ENCODE measurements around the gene TP53. TPM values are rescaled to one million over a fixed set of nuclear protein-coding genes. Genes with fewer than 3 reads are reported as not detected.

Gene TP53
- total RNA-seq, 4 donors from 2014 or later = 14.1 to 17.0 (median 15.4) TPM

DNA sequence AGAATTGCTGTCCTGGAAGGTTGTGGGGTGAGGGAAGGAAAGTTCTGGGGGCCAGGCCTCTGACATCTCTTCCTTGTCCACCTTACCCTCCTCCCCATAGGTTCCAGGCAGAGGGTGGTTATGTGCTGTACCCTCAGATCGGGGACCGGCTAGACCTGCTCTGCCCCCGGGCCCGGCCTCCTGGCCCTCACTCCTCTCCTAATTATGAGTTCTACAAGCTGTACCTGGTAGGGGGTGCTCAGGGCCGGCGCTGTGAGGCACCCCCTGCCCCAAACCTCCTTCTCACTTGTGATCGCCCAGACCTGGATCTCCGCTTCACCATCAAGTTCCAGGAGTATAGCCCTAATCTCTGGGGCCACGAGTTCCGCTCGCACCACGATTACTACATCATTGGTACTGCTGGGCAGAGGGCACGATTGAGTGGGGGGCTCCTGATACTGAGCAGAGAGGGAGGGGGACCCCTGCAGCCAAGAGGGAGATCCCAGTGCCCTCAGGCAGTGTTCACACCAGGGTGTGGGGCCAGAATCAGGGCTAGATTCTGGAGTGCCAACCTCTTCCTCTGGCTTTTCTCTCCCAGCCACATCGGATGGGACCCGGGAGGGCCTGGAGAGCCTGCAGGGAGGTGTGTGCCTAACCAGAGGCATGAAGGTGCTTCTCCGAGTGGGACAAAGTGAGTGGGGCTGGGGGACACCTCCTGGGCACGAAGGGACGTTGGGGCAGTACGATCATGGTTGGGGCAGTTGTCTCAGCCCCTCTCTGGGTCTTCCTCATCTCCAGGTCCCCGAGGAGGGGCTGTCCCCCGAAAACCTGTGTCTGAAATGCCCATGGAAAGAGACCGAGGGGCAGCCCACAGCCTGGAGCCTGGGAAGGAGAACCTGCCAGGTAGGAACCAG lies 20.8 kb upstream of the TP53 start:
- TF ChIP-seq, protein P1, sequence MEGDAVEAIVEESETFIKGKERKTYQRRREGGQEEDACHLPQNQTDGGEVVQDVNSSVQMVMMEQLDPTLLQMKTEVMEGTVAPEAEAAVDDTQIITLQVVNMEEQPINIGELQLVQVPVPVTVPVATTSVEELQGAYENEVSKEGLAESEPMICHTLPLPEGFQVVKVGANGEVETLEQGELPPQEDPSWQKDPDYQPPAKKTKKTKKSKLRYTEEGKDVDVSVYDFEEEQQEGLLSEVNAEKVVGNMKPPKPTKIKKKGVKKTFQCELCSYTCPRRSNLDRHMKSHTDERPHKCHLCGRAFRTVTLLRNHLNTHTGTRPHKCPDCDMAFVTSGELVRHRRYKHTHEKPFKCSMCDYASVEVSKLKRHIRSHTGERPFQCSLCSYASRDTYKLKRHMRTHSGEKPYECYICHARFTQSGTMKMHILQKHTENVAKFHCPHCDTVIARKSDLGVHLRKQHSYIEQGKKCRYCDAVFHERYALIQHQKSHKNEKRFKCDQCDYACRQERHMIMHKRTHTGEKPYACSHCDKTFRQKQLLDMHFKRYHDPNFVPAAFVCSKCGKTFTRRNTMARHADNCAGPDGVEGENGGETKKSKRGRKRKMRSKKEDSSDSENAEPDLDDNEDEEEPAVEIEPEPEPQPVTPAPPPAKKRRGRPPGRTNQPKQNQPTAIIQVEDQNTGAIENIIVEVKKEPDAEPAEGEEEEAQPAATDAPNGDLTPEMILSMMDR (IDR thresholded peaks at IDR 0.05 in 4 of 5, conservative IDR thresholded peaks at IDR 0.05 in 1 of 5) = no peak
- TF ChIP-seq POLR2A (IDR thresholded peaks at IDR 0.05) = no peak
- DNase-seq (no peak), ATAC-seq (no peak)
- intact Hi-C loops (cut with DNase I; ENCODE audit: low total_unique reads) (no loop called here), in situ Hi-C loops (cut with MboI; ENCODE audit: low sequenced_read_pairs in 4 of 4) (no loop called here)
- Histone ChIP-seq H3K36me3 (no peaks in the 10 kb centered on the region), H3K27me3 (peaks cover 40 to 57% (median 52%) of the 10 kb centered on the region in 3 donors), H3K4me3 (no peak overlapping the region), H3K9me3 (no peaks in the 10 kb centered on the region), H3K4me1 (no peaks in the 10 kb centered on the region), H3K27ac (no peak overlapping the region)

DNA sequence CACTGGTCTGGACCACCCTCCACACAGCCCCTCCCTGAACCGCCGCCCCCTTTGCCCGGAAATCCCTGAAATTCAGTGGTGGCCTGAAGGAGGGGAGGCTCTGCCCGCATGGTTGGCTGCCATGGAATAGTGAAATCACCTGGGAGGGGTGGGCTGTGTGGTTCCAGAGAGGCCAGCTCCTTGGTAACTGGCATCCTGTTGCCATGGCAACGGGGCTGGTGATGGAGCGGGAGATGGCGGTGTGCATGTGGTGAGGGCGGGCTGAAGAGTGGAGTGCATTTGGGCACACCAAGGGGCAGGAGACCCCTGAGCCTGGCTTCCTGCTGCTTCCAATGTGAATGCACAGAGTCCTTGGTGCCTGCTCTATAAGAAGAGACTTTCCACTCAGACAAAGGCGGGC lies 20.2 kb upstream of the TP53 start:
- H3K9me3 ChIP-seq = no peaks in the 10 kb centered on the region
- no peak overlapping the region for H3K27ac ChIP-seq
- TF ChIP-seq, protein P1 (IDR thresholded peaks at IDR 0.05 in 4 of 5, conservative IDR thresholded peaks at IDR 0.05 in 1 of 5) = no peak
- no peak for TF ChIP-seq POLR2A (IDR thresholded peaks at IDR 0.05)
- no peak overlapping the region for H3K4me3 ChIP-seq
- H3K36me3 ChIP-seq = peaks cover 0 to 6% of the 10 kb centered on the region in 2 donors
- intact Hi-C loops (cut with DNase I; ENCODE audit: low total_unique reads) (no loop called here), in situ Hi-C loops (cut with MboI; ENCODE audit: low sequenced_read_pairs in 4 of 4) (no loop called here)
- ATAC-seq (no peak), DNase-seq (no peak)
- H3K27me3 ChIP-seq = peaks cover 42 to 51% (median 47%) of the 10 kb centered on the region in 3 donors
- H3K4me1 ChIP-seq = no peaks in the 10 kb centered on the region

DNA sequence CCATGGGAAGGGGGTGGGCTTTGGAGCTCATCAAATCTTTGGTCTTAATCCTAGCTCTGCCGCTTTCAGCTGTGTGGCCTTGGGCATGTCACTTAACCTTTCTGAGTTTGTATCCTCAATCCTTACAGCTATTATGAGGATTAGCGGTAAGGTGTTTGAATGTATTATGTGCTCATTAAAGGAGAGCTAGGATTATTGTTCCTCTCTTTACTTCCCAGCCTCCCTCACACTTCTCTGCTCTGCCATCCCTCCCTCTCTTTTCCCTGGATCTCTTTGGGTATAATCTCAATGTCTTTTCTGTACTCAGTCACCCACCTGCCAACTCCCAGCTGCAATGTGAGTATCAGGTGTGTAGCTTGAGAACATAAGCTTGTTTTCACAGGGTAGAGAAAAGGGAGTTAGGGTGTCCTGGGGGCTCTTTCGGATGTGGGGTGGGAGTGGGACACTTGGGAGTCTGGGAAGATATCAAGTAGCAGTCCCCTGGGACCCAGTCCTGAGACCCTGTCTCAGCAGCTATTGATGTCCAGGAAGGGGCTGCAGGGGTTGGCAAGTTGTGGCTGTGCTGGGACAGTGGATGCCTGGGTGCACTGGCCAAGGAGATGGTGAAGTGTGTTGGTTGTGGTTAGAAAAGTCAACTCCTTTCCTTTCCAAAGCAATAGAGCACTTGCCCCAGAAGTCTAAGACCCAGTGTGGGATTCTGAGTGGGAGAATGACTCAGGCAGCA lies 19.5 kb upstream of the TP53 start:
- DNase-seq (no peak), ATAC-seq (no peak)
- Histone ChIP-seq H3K4me1 (no peaks in the 10 kb centered on the region), H3K9me3 (no peaks in the 10 kb centered on the region), H3K27ac (no peak overlapping the region), H3K4me3 (no peak overlapping the region), H3K27me3 (peaks cover 40 to 51% (median 42%) of the 10 kb centered on the region in 3 donors), H3K36me3 (peaks cover 0 to 13% of the 10 kb centered on the region in 2 donors)
- intact Hi-C loops (cut with DNase I; ENCODE audit: low total_unique reads) = no loop called here
- in situ Hi-C loops (cut with MboI; ENCODE audit: low sequenced_read_pairs in 4 of 4) = no loop called here
- TF ChIP-seq, protein P1 (IDR thresholded peaks at IDR 0.05 in 4 of 5, conservative IDR thresholded peaks at IDR 0.05 in 1 of 5) = no peak
- TF ChIP-seq POLR2A (IDR thresholded peaks at IDR 0.05) = no peak

DNA sequence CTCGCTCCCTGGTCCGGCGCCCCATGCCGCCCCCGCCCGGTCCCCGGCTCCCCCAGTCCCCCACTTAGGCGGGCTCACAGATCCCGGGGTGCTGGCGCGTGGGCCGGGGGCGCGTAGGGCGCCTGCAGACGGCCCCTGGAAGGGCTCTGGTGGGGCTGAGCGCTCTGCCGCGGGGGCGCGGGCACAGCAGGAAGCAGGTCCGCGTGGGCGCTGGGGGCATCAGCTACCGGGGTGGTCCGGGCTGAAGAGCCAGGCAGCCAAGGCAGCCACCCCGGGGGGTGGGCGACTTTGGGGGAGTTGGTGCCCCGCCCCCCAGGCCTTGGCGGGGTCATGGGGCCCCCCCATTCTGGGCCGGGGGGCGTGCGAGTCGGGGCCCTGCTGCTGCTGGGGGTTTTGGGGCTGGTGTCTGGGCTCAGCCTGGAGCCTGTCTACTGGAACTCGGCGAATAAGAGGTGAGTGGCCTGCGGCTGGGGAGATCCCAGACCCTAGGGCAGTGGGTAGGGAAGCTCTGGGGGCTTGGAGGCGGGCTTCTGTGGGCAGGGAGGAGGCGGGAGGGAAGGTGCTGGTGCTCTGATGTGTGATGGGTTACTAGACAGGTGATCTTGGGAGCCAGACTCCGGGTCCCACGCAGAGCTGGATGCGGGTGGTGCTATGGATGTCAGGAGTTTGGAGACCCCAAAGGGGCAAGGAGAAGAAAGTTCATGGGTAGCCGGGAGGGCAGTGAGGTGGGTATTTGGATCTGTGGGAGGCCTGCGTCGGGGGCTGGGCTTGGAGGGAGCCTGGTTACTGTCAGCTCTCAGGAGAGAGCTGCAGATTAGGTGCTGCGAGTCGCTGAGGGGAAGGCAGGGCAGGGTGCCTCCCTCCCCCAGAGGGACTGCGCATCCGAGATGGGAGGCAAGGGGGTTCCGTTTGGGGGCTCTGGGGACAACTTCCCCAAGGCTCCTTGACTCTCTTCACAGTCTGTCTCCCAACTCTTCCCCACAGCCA lies 18.3 kb upstream of the TP53 start:
- no peak overlapping the region for H3K27ac ChIP-seq
- peaks cover 35 to 43% (median 36%) of the 10 kb centered on the region in 3 donors for H3K27me3 ChIP-seq
- in situ Hi-C loops (cut with MboI; ENCODE audit: low sequenced_read_pairs in 4 of 4) = no loop called here
- intact Hi-C loops (cut with DNase I; ENCODE audit: low total_unique reads) = no loop called here
- TF ChIP-seq, protein P1 (IDR thresholded peaks at IDR 0.05 in 4 of 5, conservative IDR thresholded peaks at IDR 0.05 in 1 of 5) = no peak
- TF ChIP-seq POLR2A (IDR thresholded peaks at IDR 0.05) = no peak
- DNase-seq = no peak
- H3K36me3 ChIP-seq = peaks cover 0 to 19% of the 10 kb centered on the region in 2 donors
- ATAC-seq = no peak
- no peaks in the 10 kb centered on the region for H3K4me1 ChIP-seq
- H3K4me3 ChIP-seq = peak overlapping the region; percentile 14 to 35 (median 24)
- H3K9me3 ChIP-seq = no peaks in the 10 kb centered on the region

All from gastrocnemius medialis (tissue), 4 donors.